PFSK-1 (cell line): ENCODE measurements around the gene RIPOR3.

Source experiments
- FOXP2 ChIP-seq: optimal IDR thresholded peaks from 2 replicates; pipeline ENCODE3; 2011; ENCODE audit warnings: borderline replicate concordance, control low read depth, inconsistent platforms; ENCODE audit not compliant: insufficient read depth; ENCODE audit errors: extremely low read length, extremely low read depth
- POLR2AphosphoS5 ChIP-seq: IDR thresholded peaks from 2 replicates; pipeline ENCODE4 v1.6.1; 2012; ENCODE audit warnings: low read depth, mild to moderate bottlenecking, control low read depth, low read length, moderate library complexity
- SIN3A ChIP-seq: IDR thresholded peaks from 2 replicates; pipeline ENCODE4 v1.6.1; 2012; ENCODE audit warnings: mild to moderate bottlenecking, low read length, moderate library complexity, borderline replicate concordance; ENCODE audit not compliant: insufficient read depth
- TAF1 ChIP-seq: IDR thresholded peaks from 2 replicates; pipeline ENCODE4 v1.6.1; 2012; ENCODE audit warnings: low read length, control low read depth, borderline replicate concordance; ENCODE audit not compliant: insufficient read depth
- TF ChIP-seq, protein P1 (sequence below), 2 experiments: IDR thresholded peaks; 2 replicates each; pipeline versions ENCODE4 v1.6.1 to v1.8.0; 2011 to 2012; ENCODE audit warnings: low read depth in 2 of 2, low read length in 2 of 2, control low read depth in 1 of 2, inconsistent platforms in 1 of 2, mild to moderate bottlenecking in 1 of 2, moderate library complexity in 1 of 2; ENCODE audit not compliant: insufficient read depth in 1 of 2

Gene RIPOR3

DNA sequence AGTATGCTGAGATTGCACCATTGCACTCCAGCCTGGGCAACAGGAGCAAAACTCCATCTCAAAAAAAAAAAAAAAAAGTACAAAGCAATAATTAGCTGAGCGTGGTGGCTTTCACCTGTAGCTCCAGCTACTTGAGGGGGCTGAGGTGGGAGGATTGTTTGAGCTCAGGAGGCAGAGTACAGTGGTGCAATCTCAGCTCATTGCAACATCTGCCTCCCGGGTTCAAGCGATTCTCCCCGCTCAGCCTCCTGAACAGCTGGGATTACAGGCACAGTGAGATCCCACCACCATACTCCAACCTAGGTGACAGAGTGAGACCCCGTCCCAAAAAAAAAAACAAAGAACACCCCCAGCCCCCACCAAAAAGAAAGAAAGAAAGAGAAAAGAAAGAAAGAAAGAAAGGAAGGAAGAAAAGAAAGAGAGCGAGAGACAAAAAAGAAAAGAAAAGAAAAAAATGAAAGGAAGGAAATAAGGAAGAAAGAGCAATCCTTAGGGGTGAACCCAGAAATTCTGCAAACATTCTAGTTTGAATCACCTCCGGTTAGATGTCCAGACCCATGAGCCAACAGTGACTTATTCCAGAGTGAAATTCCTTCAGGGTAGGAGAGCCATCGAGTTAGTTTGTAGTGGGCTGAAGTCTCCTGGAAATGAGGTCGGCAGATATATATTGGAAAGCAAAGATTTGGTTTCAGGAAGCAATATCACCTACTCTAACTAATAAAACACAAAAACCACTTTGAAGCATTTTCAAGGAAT lies 3.2 kb upstream of the RIPOR3 start:
- TF ChIP-seq TAF1 (no peak), SIN3A (no peak), FOXP2 (no peak), POLR2AphosphoS5 (no peak)
- TF ChIP-seq, protein P1, sequence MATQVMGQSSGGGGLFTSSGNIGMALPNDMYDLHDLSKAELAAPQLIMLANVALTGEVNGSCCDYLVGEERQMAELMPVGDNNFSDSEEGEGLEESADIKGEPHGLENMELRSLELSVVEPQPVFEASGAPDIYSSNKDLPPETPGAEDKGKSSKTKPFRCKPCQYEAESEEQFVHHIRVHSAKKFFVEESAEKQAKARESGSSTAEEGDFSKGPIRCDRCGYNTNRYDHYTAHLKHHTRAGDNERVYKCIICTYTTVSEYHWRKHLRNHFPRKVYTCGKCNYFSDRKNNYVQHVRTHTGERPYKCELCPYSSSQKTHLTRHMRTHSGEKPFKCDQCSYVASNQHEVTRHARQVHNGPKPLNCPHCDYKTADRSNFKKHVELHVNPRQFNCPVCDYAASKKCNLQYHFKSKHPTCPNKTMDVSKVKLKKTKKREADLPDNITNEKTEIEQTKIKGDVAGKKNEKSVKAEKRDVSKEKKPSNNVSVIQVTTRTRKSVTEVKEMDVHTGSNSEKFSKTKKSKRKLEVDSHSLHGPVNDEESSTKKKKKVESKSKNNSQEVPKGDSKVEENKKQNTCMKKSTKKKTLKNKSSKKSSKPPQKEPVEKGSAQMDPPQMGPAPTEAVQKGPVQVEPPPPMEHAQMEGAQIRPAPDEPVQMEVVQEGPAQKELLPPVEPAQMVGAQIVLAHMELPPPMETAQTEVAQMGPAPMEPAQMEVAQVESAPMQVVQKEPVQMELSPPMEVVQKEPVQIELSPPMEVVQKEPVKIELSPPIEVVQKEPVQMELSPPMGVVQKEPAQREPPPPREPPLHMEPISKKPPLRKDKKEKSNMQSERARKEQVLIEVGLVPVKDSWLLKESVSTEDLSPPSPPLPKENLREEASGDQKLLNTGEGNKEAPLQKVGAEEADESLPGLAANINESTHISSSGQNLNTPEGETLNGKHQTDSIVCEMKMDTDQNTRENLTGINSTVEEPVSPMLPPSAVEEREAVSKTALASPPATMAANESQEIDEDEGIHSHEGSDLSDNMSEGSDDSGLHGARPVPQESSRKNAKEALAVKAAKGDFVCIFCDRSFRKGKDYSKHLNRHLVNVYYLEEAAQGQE (IDR thresholded peaks at IDR 0.05; ENCODE audit: insufficient read depth in 1 of 2, low read depth in 2 of 2, low read length in 2 of 2): no peak

DNA sequence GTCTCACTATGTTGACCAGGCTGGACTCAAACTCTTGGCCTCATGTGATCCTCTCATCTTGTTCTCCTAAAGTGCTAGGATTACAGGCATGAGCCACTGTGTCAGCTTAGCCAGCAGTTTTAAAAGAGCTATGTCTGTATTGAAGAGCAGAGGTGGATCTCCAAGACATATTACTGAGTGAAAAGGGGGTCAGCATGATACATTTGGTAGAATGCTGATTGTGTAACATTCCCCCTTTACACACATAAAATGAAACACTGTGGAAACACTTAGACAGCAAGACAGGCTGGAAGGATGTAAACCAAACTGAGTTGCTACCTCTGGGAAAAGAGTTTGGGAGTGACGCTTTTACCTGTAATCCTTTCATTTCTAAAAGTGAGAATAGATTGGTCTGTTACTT lies 1.7 kb upstream of the RIPOR3 start:
- no peak for TF ChIP-seq TAF1
- TF ChIP-seq FOXP2: no peak
- TF ChIP-seq, protein P1 (IDR thresholded peaks at IDR 0.05; ENCODE audit: insufficient read depth in 1 of 2, low read depth in 2 of 2, low read length in 2 of 2): no peak
- TF ChIP-seq POLR2AphosphoS5: no peak
- no peak for TF ChIP-seq SIN3A

DNA sequence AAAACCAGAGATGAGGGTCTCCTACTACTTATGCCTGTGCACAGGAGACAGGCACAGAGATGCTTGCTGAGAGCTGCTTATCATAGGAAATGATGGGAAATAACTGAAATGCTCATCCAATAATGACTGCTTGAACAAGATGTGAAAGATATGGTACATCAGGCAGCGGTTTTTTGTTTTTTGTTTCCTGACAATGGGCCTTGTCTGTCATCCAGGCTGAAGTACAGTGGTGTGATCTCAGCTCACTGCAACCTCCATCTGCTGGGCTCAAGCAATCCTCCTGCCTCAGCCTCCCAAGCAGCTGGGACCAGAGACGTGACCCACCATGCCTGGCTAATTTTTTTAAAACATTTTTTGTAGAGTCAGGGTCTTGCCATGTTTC lies 1.2 kb upstream of the RIPOR3 start:
- TF ChIP-seq TAF1 (no peak), SIN3A (no peak), POLR2AphosphoS5 (no peak), FOXP2 (no peak)
- TF ChIP-seq, protein P1 (IDR thresholded peaks at IDR 0.05; ENCODE audit: insufficient read depth in 1 of 2, low read depth in 2 of 2, low read length in 2 of 2): no peak

GRCh38 chr20:50691573-50692551 lies 520 bp upstream of the RIPOR3 start:
- TF ChIP-seq POLR2AphosphoS5: no peak

DNA sequence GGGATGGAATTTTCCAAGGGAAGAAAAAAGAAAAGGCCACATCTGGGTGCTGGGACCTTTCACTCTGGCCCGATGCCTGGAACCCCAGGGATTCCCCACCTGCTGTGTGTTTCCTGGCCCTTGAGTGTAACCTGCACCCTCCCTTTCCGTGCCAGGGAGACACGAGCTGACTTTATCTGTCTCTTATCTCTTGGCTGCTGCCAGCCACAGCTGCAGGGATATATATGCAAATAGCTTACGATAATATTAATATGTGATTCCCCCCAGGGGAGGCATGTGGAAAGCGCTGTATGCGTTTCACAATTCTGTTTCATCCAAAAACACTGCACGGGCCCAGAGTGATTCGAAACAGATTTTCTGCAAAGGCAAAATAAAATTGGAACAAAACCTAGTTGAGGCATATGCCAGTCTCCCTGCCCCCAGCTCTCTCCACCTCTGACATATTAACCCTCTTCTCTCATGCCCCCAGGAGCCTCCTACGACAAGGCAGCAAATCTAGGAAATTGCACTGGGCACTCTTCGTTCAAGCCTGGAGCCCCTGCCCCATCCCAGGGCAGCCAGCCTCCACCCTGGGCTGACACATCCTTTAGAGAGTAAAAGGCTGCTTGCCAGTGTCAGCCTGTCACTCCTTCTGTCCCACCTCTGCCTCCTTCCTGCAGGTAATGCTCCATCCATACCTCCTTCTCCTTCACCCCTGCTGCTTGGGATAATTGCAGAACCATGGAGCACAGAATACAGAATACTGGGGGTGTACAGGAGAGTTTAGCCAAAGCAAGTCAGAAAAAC lies 1.3 kb downstream of the RIPOR3 start:
- TF ChIP-seq TAF1: no peak
- TF ChIP-seq SIN3A: no peak
- no peak for TF ChIP-seq POLR2AphosphoS5
- TF ChIP-seq, protein P1 (IDR thresholded peaks at IDR 0.05; ENCODE audit: insufficient read depth in 1 of 2, low read depth in 2 of 2, low read length in 2 of 2): no peak
